Prostate gland (tissue), 2 donors: ENCODE results near the gene CDRT15L2.

ENCODE experiments used
- CTCF ChIP-seq, 4 experiments: fragments of 200-600 bp in 2 of 4; fragments of 450-650 bp in 2 of 4; sonication (generic) in 2 of 4; IDR thresholded peaks; 1 replicate in 3 of 4; 2 replicates in 1 of 4; pipeline ENCODE4 v1.5.1; 2016 to 2019; ENCODE audit warnings: antibody characterized with exemption in 4 of 4, mild to moderate bottlenecking in 2 of 4, moderate library complexity in 2 of 4
- POLR2A ChIP-seq: fragments of 450-650 bp; IDR thresholded peaks from one replicate; pipeline ENCODE4 v1.6.1; 2016; ENCODE audit warnings: antibody characterized with exemption, mild to moderate bottlenecking
- POLR2AphosphoS5 ChIP-seq: sonication (generic); formaldehyde crosslinking; IDR thresholded peaks from one replicate; pipeline ENCODE4 v1.6.1; 2017; ENCODE audit warnings: antibody characterized with exemption

DNA sequence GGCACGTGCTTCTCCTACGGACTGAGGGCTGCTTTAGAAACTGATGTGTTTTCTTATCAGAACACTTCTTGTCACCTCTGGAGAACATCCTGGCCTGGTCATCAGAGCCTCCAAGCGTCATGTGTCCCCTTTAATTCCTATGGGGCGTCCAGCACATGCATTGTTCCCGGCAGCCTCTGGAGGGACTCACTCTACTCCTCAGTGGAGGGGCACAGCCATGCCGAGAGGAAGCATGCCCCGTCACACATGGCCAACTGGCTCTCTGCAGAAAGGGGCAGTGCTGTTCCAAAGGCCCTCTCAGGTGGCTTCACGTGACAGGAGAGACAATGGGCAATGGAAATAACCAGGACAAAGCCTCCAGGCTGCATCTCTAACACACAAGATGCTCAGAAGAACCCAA is 31.8 kb downstream of the CDRT15L2 start:
- no peak for TF ChIP-seq CTCF (IDR thresholded peaks at IDR 0.05)
- TF ChIP-seq POLR2A: no peak
- no peak for TF ChIP-seq POLR2AphosphoS5
